Cerebellar nuclear complex (tissue), 1 donor: Measurements from ENCODE around the gene RNF5.

Experiments
- DNase-seq, 2 experiments: peaks; one replicate each; lab custom pipeline; 2025; lab: John Stamatoyannopoulos, UW

Gene RNF5

DNA sequence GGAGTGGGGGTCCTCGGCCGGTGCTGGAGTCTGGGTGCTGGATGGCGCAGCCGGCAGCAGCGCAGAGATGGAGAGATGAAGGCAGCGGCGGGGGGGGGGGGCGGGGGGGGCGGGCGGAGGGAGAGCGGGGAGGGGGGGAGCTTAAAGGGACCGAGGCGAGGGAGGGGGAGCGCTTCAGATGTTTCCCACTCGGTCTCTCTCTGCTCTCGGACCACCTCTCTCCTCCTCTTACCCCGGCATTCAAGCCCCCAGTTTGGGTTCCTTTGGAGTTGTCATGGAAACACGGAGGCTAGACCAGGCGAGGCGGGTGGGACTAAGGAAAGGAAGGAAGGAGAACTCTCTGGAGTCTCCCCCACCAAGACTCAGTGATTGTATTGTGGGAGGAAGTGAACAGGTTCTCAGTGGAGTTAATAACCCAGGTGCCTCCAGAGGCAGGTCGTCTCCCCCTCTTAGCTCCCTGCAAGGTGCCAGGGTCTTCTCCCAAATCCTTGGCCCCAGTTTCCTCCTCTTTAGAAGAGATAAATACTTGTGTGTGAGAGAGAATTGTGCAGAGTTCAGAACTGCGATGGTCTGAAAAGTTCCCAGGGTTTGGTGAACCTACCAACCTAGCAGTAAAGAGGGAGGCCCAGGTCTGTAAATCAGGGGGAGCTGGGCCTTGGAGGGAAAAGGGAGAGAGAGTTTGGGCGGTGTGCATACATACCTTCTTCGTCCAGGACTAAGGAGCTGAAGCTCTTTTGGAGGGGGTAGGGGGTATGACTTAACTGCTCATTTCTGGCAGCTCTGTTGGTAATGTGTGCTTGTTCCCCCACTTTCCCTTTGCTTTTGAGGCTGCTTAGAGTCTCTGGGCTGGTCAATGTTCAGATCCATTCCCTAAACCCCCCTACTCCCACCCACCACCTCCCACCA, 26.1 kb upstream of the RNF5 start, which contains the start of gene PRRT1:
Gene PRRT1 (minus strand): TSS at position 77 of the 906 bp plus-strand sequence. CDS start 112 bp downstream, outside the sequence.
- no peak for DNase-seq

DNA sequence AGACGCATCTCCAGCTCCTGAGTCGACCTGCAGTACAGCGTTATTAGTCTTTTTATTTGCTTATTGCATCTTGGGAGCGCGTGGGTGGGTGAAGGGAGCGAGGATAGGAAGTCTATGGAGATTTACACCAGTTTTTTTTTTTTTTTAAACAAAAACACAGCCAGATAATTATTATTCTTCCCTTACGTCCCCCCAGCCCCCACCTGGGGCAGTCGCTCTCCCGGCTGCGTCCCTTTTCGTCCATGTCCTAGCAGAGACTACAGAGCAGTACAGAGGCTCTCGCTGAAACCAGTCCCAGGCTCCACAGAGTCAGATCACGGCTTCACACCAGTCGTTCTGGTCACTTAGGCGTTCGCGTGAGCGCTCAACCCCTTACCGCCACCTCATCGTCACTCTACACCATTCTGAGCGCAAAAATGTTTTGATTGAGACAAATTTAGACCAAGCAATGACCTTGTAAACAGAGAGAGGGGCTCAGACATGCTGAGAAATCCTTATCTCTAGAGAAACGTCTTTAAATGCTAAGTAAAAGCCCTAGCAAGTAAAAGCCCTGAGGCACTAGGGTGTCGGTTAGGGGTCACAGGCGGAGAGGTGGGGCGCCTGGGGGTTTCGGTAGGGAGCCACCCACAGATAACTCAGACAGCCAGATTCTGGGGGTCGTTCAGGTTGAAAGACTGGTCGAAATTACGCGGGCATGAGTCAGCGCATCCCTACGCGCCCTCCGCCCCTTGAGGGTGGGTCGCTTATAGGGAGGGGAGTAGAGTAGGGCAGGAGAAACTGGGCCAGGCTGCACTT, 25.2 kb upstream of the RNF5 start:
- no peak for DNase-seq

- peak; percentile 31 to 83 for DNase-seq
These were observed 24.4 kb upstream of the RNF5 start, which contains the start of gene PPT2 for GRCh38 chr6:32153564-32154513. TSS of gene PPT2 (plus strand) at chr6:32154141. CDS start at chr6:32154595, 454 bp downstream.

DNA sequence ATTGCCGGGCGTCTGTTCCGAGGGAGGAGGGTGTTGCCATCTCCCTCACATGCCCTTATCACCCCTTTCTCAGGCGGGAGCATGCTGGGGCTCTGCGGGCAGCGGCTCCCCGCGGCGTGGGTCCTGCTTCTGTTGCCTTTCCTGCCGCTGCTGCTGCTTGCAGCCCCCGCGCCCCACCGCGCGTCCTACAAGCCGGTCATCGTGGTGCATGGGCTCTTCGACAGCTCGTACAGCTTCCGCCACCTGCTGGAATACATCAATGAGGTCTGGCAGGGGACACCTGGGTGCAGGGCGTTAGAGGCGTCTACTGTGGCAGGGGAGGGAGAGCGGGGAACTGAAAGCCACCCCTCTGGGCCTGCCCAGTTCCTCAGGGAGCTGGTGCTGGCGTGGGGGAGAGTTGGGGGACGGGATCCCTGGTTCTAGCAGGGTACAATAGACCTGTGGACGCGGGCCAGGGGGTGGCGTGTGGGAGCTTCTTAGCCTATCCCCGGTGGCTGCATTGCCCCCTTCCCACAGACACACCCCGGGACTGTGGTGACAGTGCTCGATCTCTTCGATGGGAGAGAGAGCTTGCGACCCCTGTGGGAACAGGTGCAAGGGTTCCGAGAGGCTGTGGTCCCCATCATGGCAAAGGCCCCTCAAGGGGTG, 23.6 kb upstream of the RNF5 start:
- DNase-seq = peak in 1 of 2 experiments; percentile 52

- DNase-seq = no peak
These were observed 21.3 kb upstream of the RNF5 start for GRCh38 chr6:32156891-32157290.

- no peak for DNase-seq
These were observed 20.2 kb upstream of the RNF5 start for GRCh38 chr6:32158052-32158451.

DNA sequence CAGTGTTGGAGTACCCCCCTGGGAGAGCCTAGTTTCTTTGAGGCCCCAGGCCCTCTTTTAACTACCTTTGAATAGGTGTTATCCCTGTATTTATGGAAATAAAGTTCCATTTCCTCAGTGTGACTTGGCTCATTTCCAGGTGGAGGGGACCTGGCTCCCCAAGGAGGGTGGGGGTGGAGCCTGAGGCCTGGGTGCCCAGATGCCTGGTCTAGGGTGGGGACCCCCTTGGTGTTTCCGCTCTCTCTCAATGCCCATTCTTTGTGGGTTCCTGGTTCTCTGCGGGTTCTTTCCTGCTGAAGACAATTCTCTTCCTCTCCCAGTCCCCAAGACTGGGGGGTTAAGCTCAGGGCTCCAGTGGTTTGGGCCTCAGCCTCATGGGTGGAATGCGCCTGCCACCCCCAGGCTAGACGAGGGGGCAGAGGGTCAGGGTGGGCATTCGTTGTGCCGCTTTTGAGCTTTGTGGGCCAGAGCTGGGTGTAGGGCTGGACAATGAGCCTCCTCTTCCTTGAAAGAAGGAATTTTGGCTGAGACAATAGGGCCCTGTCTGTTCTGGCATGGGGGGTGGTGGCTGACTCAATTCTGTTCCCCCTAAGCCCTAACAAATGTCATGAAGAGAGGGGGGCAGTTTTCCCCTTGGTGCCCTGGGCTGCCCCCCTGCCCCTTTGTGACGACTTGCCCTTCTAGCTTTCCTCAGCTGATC, 14.5 kb upstream of the RNF5 start:
- no peak for DNase-seq

- DNase-seq = no peak
These were observed 13.9 kb upstream of the RNF5 start, which contains the start of gene EGFL8 for GRCh38 chr6:32164295-32164694. TSS of gene EGFL8 (plus strand) at chr6:32164595. CDS start at chr6:32166166, 1,571 bp downstream.

GRCh38 chr6:32166411-32167061, 11.7 kb upstream of the RNF5 start:
- no peak for DNase-seq

DNA sequence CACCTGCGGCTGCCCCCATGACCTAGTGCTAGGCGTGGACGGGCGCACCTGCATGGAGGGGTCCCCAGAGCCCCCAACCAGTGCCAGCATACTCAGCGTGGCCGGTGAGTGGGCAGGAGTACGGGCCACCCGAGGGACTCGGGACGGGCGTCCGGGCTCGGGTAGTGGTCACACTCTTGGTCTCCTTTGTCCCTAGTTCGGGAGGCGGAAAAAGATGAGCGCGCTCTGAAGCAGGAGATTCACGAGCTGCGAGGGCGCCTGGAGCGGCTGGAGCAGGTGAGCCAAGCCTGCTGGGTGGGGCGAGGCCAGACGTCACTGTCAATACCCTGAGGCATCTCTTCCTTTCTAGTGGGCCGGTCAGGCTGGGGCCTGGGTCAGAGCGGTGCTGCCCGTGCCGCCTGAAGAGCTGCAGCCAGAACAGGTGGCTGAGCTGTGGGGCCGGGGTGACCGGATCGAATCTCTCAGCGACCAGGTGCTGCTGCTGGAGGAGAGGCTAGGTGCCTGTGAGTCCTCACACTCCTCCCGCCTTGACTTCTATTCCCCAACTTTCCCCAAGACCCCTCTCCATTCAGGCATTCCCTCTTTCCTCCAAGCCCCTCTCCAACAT, 10.9 kb upstream of the RNF5 start:
- no peak for DNase-seq

GRCh38 chr6:32167761-32168262, 10.4 kb upstream of the RNF5 start:
- no peak for DNase-seq

GRCh38 chr6:32168350-32168749, 9.9 kb upstream of the RNF5 start:
- no peak for DNase-seq

DNA sequence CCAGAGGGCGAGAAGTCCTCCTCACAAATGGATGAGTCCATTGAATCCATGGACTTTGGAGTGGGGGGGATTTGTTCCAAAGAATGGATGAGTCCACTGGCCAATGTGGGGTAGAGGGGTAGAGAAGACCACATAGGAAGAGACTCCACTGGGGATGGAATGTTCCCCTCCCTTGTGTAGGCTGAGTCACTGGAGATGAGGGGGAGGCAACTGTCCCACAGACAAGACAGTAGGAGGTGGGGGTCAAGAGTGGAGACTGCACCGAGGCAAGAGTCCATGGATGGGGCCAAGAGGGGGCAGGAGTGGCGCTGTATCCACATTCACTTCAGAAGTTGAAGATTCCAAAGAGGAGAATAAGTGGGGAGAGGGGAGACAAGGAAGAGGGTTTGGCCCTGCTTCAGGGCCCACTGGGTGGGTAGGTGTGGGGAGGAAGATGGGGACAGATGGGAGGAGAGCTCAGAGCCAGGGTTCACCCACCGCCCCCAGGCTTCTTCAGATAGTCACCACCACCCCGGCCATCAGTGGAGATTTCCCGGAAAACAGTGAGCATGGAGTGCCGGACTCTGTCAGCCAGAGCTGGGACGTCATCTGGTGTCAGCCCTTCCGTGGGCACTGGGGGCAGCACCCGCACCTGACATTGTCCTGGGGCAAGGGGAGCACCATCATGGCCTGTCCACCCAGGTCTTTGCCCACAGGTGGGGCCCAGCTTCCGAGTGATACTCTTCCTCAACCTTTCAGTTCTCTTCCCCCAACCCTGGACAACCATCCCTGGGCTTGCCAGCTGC, 9.2 kb upstream of the RNF5 start:
- no peak for DNase-seq

- DNase-seq = no peak
These were observed 7.9 kb upstream of the RNF5 start for GRCh38 chr6:32170294-32170693.

- no peak for DNase-seq
These were observed 7.0 kb upstream of the RNF5 start for GRCh38 chr6:32171234-32171633.

- no peak for DNase-seq
These were observed 5.0 kb upstream of the RNF5 start for GRCh38 chr6:32173051-32173727.

DNA sequence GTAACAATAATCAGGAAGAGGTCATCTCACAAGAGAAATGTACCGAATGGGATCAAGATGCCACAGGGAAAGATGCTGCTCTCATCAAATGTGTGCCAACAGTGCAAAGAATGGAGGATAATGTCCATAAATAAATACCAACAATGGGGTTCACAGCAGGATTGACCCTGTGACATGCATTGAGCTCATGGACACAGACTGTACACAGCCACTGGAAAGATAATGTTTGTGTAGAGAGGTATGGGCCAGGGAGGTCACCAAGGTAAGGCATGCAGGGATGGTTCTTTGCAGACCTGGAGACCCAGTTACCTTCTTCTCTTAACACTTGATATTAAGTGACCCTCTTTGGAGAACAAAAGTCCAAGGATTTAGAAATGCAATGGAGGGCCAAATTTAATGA, 3.8 kb upstream of the RNF5 start:
- no peak for DNase-seq

DNA sequence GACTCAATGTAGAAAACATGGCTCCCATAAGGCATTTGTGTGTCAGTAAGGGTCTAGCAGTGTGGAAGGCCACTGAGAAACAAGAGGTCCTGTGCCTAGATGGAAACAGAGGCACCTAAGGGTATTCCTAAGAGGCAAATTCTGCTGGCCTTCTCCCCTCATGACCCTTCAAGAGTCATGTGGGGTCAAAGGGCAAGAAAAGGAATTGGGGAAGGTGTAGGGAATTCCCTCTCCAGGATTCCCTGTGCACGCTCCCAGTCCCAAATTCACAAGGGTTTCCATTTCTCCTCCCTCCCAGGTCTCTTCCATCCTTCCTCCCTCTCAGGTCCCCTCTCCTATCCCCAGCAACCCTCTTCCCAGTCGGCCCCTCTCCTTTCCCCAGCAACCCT, 2.9 kb upstream of the RNF5 start:
- DNase-seq = no peak
